ENCODE data around the gene NRAS. TPM values are rescaled to one million over a fixed set of nuclear protein-coding genes. Genes with fewer than 3 reads are reported as not detected.

Gene NRAS
- polyA plus RNA-seq, 1 of the 3 experiments (the other 2 are of a cell fraction) = 15.9 TPM

DNA sequence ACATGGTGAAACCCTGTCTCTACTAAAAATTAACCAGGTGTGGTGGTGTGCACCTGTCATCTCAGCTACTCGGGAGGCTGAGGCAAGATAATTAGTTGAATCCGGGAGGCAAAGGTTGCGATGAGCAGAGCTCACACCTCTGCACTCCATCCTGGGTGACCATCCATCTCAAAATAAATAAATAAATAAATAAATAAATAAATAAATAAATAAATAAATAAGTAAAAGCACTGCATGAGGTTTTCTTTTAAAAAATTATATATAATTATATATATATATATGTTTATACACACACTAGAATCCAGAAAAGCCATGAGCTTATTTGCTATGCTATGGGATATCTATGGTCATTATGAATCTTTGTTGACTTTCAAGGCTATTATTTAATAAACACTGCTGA lies 23.6 kb downstream of the NRAS start:
- CTCF ChIA-PET = interaction anchor here (1.5 kb wide), 1 partner anchor 346 kb away, joined by 4 read pairs; no protein-coding TSS in a partner anchor
- Histone ChIP-seq H3K4me1 (ENCODE audit: control insufficient read depth in 1 of 2, insufficient read depth in 2 of 2, low read depth in 1 of 2, low read length in 1 of 2) (no peaks in the 10 kb centered on the region), H3K9me3 (no peaks in the 10 kb centered on the region), H3K36me3 (replicated peaks in 1 of 2; ENCODE audit: control insufficient read depth in 1 of 2, insufficient read depth in 2 of 2, low read length in 1 of 2) (no peaks in the 10 kb centered on the region), H3K4me3 (ENCODE audit: low read depth in 2 of 2, low read length in 1 of 2) (no peak overlapping the region), H2AFZ (ENCODE audit: low read depth) (no peak overlapping the region), H3K27me3 (ENCODE audit: insufficient read depth) (peaks cover 19% of the 10 kb centered on the region; the same call in 1 of the 2 replicates), H3K9ac (no peak overlapping the region), H3F3A (replicated peaks; ENCODE audit: insufficient read depth) (no peaks in the 10 kb centered on the region), H3K27ac (ENCODE audit: low read depth in 2 of 2, low read length in 1 of 2) (no peak overlapping the region), H3K79me2 (ENCODE audit: insufficient read depth) (no peaks in the 10 kb centered on the region), H3K4me2 (no peak overlapping the region), H4K20me1 (ENCODE audit: insufficient read depth) (no peaks in the 10 kb centered on the region), H3K9me2 (no peaks in the 10 kb centered on the region)
- POLR2A ChIA-PET = no interaction called here
- WGBS (ENCODE audit: low lambda C conversion rate) = 53% methylated on average over 3 of the region's 3 CpGs
- no peak for TF ChIP-seq RFX5 (IDR thresholded peaks at IDR 0.05; ENCODE audit: low read length)
- no peak for TF ChIP-seq YY1 (IDR thresholded peaks at IDR 0.05; ENCODE audit: low read depth)
- TF ChIP-seq GABPA (IDR thresholded peaks at IDR 0.05; ENCODE audit: low read depth) = no peak
- TF ChIP-seq, protein P1, sequence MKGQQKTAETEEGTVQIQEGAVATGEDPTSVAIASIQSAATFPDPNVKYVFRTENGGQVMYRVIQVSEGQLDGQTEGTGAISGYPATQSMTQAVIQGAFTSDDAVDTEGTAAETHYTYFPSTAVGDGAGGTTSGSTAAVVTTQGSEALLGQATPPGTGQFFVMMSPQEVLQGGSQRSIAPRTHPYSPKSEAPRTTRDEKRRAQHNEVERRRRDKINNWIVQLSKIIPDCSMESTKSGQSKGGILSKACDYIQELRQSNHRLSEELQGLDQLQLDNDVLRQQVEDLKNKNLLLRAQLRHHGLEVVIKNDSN (IDR thresholded peaks at IDR 0.05; ENCODE audit: borderline replicate concordance, low read depth) = no peak
- TF ChIP-seq TAF1 (IDR thresholded peaks at IDR 0.05; ENCODE audit: borderline replicate concordance, low read depth, low read length) = no peak
- no peak for DNase-seq

DNA sequence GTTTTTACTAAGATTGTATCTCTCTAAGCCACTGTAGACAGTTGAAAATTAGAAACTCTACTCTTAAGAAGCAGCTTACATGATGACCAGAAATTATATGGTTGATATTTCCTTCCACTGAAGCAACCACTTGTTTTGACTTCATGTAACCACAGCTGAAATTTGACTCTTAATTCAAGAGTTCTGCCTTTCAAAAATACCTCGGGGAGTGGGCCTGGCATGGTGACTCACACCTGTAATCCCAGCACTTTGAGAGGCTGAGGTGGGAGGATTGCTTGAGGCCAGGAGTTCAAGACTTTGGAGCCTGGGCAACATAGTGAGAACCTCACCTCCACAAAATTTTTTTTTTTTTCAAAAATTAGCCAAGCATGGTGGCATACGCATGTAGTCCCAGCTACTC lies 25.5 kb downstream of the NRAS start:
- H3K9ac ChIP-seq = no peak overlapping the region
- no peaks in the 10 kb centered on the region for H3K36me3 ChIP-seq (replicated peaks in 1 of 2; ENCODE audit: control insufficient read depth in 1 of 2, insufficient read depth in 2 of 2, low read length in 1 of 2)
- no peaks in the 10 kb centered on the region for H3K79me2 ChIP-seq (ENCODE audit: insufficient read depth)
- H3K27me3 ChIP-seq (ENCODE audit: insufficient read depth) = peaks cover 25% of the 10 kb centered on the region; the same call in 1 of the 2 replicates
- WGBS (ENCODE audit: low lambda C conversion rate) = 42% methylated on average over 2 of the region's 2 CpGs
- POLR2A ChIA-PET = no interaction called here
- no peaks in the 10 kb centered on the region for H4K20me1 ChIP-seq (ENCODE audit: insufficient read depth)
- no peak for TF ChIP-seq GATA2 (CRISPR knock-in tag; IDR thresholded peaks at IDR 0.05)
- no peak for TF ChIP-seq RAD21 (IDR thresholded peaks at IDR 0.05; ENCODE audit: low read length)
- no peak for TF ChIP-seq FOXJ3 (CRISPR knock-in tag; IDR thresholded peaks at IDR 0.05)
- no peak for TF ChIP-seq TCF12 (IDR thresholded peaks at IDR 0.05)
- TF ChIP-seq FOXM1 (IDR thresholded peaks at IDR 0.05; ENCODE audit: low read depth) = no peak
- TF ChIP-seq, protein P2, sequence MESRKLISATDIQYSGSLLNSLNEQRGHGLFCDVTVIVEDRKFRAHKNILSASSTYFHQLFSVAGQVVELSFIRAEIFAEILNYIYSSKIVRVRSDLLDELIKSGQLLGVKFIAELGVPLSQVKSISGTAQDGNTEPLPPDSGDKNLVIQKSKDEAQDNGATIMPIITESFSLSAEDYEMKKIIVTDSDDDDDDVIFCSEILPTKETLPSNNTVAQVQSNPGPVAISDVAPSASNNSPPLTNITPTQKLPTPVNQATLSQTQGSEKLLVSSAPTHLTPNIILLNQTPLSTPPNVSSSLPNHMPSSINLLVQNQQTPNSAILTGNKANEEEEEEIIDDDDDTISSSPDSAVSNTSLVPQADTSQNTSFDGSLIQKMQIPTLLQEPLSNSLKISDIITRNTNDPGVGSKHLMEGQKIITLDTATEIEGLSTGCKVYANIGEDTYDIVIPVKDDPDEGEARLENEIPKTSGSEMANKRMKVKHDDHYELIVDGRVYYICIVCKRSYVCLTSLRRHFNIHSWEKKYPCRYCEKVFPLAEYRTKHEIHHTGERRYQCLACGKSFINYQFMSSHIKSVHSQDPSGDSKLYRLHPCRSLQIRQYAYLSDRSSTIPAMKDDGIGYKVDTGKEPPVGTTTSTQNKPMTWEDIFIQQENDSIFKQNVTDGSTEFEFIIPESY (IDR thresholded peaks at IDR 0.05; ENCODE audit: borderline replicate concordance, low read depth) = no peak
- TF ChIP-seq MXI1 (IDR thresholded peaks at IDR 0.05; ENCODE audit: low read depth, low read length) = no peak
- TF ChIP-seq, protein P3, sequence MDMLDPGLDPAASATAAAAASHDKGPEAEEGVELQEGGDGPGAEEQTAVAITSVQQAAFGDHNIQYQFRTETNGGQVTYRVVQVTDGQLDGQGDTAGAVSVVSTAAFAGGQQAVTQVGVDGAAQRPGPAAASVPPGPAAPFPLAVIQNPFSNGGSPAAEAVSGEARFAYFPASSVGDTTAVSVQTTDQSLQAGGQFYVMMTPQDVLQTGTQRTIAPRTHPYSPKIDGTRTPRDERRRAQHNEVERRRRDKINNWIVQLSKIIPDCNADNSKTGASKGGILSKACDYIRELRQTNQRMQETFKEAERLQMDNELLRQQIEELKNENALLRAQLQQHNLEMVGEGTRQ (IDR thresholded peaks at IDR 0.05; ENCODE audit: borderline replicate concordance, low read depth, low read length) = no peak
- TF ChIP-seq YY1 (IDR thresholded peaks at IDR 0.05; ENCODE audit: low read depth) = no peak
- no peak for TF ChIP-seq EP300 (IDR thresholded peaks at IDR 0.05; ENCODE audit: borderline replicate concordance in 1 of 2, low read depth in 1 of 2, low read length in 1 of 2)
- TF ChIP-seq GABPA (IDR thresholded peaks at IDR 0.05; ENCODE audit: low read depth) = no peak
- no peak for TF ChIP-seq TAF1 (IDR thresholded peaks at IDR 0.05; ENCODE audit: borderline replicate concordance, low read depth, low read length)
- no peak for TF ChIP-seq TEAD4 (IDR thresholded peaks at IDR 0.05; ENCODE audit: borderline replicate concordance, insufficient read depth)
- TF ChIP-seq, protein P1 (IDR thresholded peaks at IDR 0.05; ENCODE audit: borderline replicate concordance, low read depth) = no peak
- TF ChIP-seq, protein P4, sequence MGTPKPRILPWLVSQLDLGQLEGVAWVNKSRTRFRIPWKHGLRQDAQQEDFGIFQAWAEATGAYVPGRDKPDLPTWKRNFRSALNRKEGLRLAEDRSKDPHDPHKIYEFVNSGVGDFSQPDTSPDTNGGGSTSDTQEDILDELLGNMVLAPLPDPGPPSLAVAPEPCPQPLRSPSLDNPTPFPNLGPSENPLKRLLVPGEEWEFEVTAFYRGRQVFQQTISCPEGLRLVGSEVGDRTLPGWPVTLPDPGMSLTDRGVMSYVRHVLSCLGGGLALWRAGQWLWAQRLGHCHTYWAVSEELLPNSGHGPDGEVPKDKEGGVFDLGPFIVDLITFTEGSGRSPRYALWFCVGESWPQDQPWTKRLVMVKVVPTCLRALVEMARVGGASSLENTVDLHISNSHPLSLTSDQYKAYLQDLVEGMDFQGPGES (IDR thresholded peaks at IDR 0.05; ENCODE audit: low read depth, low read length) = no peak
- no peak for TF ChIP-seq NFIC (IDR thresholded peaks at IDR 0.05; ENCODE audit: borderline replicate concordance)
- no peak for TF ChIP-seq CHD2 (IDR thresholded peaks at IDR 0.05; ENCODE audit: low read length, partially characterized antibody)
- no peak for TF ChIP-seq RFX5 (IDR thresholded peaks at IDR 0.05; ENCODE audit: low read length)
- TF ChIP-seq, protein P5, sequence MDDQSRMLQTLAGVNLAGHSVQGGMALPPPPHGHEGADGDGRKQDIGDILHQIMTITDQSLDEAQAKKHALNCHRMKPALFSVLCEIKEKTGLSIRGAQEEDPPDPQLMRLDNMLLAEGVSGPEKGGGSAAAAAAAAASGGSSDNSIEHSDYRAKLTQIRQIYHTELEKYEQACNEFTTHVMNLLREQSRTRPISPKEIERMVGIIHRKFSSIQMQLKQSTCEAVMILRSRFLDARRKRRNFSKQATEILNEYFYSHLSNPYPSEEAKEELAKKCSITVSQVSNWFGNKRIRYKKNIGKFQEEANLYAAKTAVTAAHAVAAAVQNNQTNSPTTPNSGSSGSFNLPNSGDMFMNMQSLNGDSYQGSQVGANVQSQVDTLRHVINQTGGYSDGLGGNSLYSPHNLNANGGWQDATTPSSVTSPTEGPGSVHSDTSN (IDR thresholded peaks at IDR 0.05) = no peak
- no peaks in the 10 kb centered on the region for H3K9me2 ChIP-seq
- H3K9me3 ChIP-seq = no peaks in the 10 kb centered on the region
- H2AFZ ChIP-seq (ENCODE audit: low read depth) = no peak overlapping the region
- H3K4me2 ChIP-seq = no peak overlapping the region
- CTCF ChIA-PET = interaction anchor here (0.7 kb wide), 1 partner anchor 637 kb away, joined by 3 read pairs; no protein-coding TSS in a partner anchor
- H3K27ac ChIP-seq (ENCODE audit: low read depth in 2 of 2, low read length in 1 of 2) = no peak overlapping the region
- H3K4me3 ChIP-seq (ENCODE audit: low read depth in 2 of 2, low read length in 1 of 2) = no peak overlapping the region
- no peak for DNase-seq
- H3F3A ChIP-seq (replicated peaks; ENCODE audit: insufficient read depth) = no peaks in the 10 kb centered on the region
- H3K4me1 ChIP-seq (ENCODE audit: control insufficient read depth in 1 of 2, insufficient read depth in 2 of 2, low read depth in 1 of 2, low read length in 1 of 2) = no peaks in the 10 kb centered on the region

Data from SK-N-SH (cell line).